Stomach (tissue), 19 donors: ENCODE data around the gene ROBO3. TPM values are rescaled to one million over a fixed set of nuclear protein-coding genes. Genes with fewer than 3 reads are reported as not detected.
A peak's percentile ranks its signal among the peaks of the same experiment; 100 is the strongest.

ENCODE experiments used
- DNase-seq, 2 donors: peaks; one replicate each; pipeline versions ENCODE4 v3.0.0 to v3.0.0-alpha.2; 2013 to 2019
- H3K27ac ChIP-seq, 5 donors: fragments of 200-600 bp in 4 of 5; sonication (generic) in 4 of 5; one replicate each; pipeline ENCODE4 v1.5.1; 2013 to 2019; ENCODE audit warnings: mild to moderate bottlenecking in 1 of 5, moderate library complexity in 1 of 5
- H3K27me3 ChIP-seq, 3 donors: fragments of 200-600 bp; sonication (generic); one replicate each; pipeline ENCODE4 v1.5.1; 2017 to 2019; ENCODE audit warnings: mixed run types in 1 of 3
- H3K36me3 ChIP-seq, 4 donors: fragments of 200-600 bp; sonication (generic); 1 replicate in 3 of 4; 2 replicates in 1 of 4; pipeline ENCODE4 v1.5.1; 2016 to 2019
- H3K4me1 ChIP-seq, 4 donors: fragments of 200-600 bp; sonication (generic); one replicate each; pipeline ENCODE4 v1.5.1; 2016 to 2019
- H3K4me3 ChIP-seq, 4 donors: fragments of 200-600 bp; sonication (generic) in 3 of 4; one replicate each; pipeline ENCODE4 v1.5.1; 2016 to 2019; ENCODE audit warnings: mild to moderate bottlenecking in 1 of 4
- H3K9me3 ChIP-seq, 4 donors: fragments of 200-600 bp; sonication (generic); one replicate each; pipeline ENCODE4 v1.5.1; 2016 to 2019
- CTCF ChIP-seq, 7 experiments: fragments of 450-650 bp in 4 of 7; fragments of 200-600 bp in 3 of 7; sonication (generic) in 3 of 7; IDR thresholded peaks; one replicate each; pipeline ENCODE4 v1.5.1; 2016 to 2019; ENCODE audit warnings: antibody characterized with exemption in 7 of 7, control low read depth in 2 of 7, mild to moderate bottlenecking in 1 of 7
- EP300 ChIP-seq: sonication (generic); formaldehyde crosslinking; IDR thresholded peaks from one replicate; pipeline ENCODE4 v1.6.1; 2017; ENCODE audit warnings: antibody characterized with exemption
- POLR2A ChIP-seq, 4 donors: fragments of 450-650 bp; IDR thresholded peaks; one replicate each; pipeline ENCODE4 v1.6.1; 2016; ENCODE audit warnings: antibody characterized with exemption in 4 of 4, control low read depth in 2 of 4, mild to moderate bottlenecking in 1 of 4, moderate library complexity in 1 of 4
- POLR2AphosphoS5 ChIP-seq, 3 donors: sonication (generic); formaldehyde crosslinking; IDR thresholded peaks; one replicate each; pipeline ENCODE4 v1.6.1; 2016; ENCODE audit warnings: antibody characterized with exemption in 3 of 3
- WGBS, 5 donors: extraction: QIAGEN DNeasy Blood & Tissue Kit in 3 of 5; methylation state at CpG; one replicate each; pipeline versions ENCODE4 v1.1.5 to v1.1.7; 2013 to 2018; 5-methylcytosine and 5-hydroxymethylcytosine counted together
- intact Hi-C: fragments of 100-400 bp; cut with DNase I; formaldehyde crosslinking; loops from one replicate; pipeline ENCODE4 v1.15.1; 2023; ENCODE audit warnings: low total_unique reads
- long read RNA-seq, 10 donors: transcript quantifications; one replicate each; lab custom pipeline, GENCODE V29; 2026
- polyA plus RNA-seq, 3 donors: library from polyadenylated mRNA; stranded (reverse); fragments of 200-250 nt; gene quantifications; one replicate each; pipeline ENCODE4 v1.2.3, GENCODE V29; 2013
- total RNA-seq, 5 donors: library from RNA; depleted of rRNA; stranded (reverse); fragments of >200 nt; gene quantifications; one replicate each; pipeline versions ENCODE4 v1.1.0 to v1.2.3, GENCODE V29; 2014 to 2016
- donor health status: healthy with polysubstance abuse.
- donor health status: Bipolar disorder and iron deficiency.
- donor health status: healthy.

The ROBO3 gene
- total RNA-seq (10 to 100 TPM in 2 of 5 donors, 1 to 10 TPM in 2, not detected in 1; 1.7 to 39.1 (median 14.8) TPM), polyA plus RNA-seq (10 to 100 TPM in 1 of 3 donors, 1 to 10 TPM in 2; 2.4 to 14.2 (median 4.8) TPM)
- long read RNA-seq, donor 1, partial matches to known transcripts, result 0 of 1 reads
- long read RNA-seq, donor 1, other reads (novel, unspliced or antisense), result 0 of 1 reads
- long read RNA-seq, donor 2, partial matches to known transcripts, result 0 of 1 reads
- long read RNA-seq, donor 2, other reads (novel, unspliced or antisense), result 0 of 1 reads
- long read RNA-seq, donor 3, result 0 reads
- long read RNA-seq, donor 4, partial matches to known transcripts, result 0 of 1 reads
- long read RNA-seq, donor 4, other reads (novel, unspliced or antisense), result 0 of 1 reads
- long read RNA-seq, donor 5, partial matches to known transcripts, result 0 of 2 reads
- long read RNA-seq, donor 5, other reads (novel, unspliced or antisense), result 0 of 2 reads
- long read RNA-seq, donor 6, result 0 reads
- long read RNA-seq, donor 7, partial matches to known transcripts, result 0 of 1 reads
- long read RNA-seq, donor 7, other reads (novel, unspliced or antisense), result 0 of 1 reads
- long read RNA-seq, donor 8, result 0 reads
- long read RNA-seq, donor 9, partial matches to known transcripts, result 0 of 1 reads
- long read RNA-seq, donor 9, other reads (novel, unspliced or antisense), result 0 of 1 reads
- long read RNA-seq, donor 10, result 0 reads

- H3K36me3 ChIP-seq, result no peaks in the 10 kb centered on the region
- WGBS, 5 donors, result 1 to 4% (median 2%) methylated on average over 14 to 53 of the region's 53 CpGs
- no peak for TF ChIP-seq EP300
- no peak for TF ChIP-seq POLR2AphosphoS5 (IDR thresholded peaks at IDR 0.05)
- TF ChIP-seq POLR2A (IDR thresholded peaks at IDR 0.05), result no peak
- TF ChIP-seq CTCF (IDR thresholded peaks at IDR 0.05), result no peak
- peak within 1 kb of the TSS; percentile 11 to 36 (median 22) for H3K4me3 ChIP-seq
- H3K27ac ChIP-seq, result no peak within 1 kb of the TSS
- no peaks in the 10 kb centered on the region for H3K9me3 ChIP-seq
- intact Hi-C loops, result no loop called here
- H3K4me1 ChIP-seq, result peaks cover 23 to 70% (median 56%) of the 10 kb centered on the region in 4 donors
- DNase-seq, result no peak
- H3K27me3 ChIP-seq, result peaks cover 25 to 100% (median 91%) of the 10 kb centered on the region in 3 donors
Observed at GRCh38 chr11:124865181-124865901, at the start of gene ROBO3. TSS of gene ROBO3 (plus strand) at chr11:124865432. CDS start at chr11:124865578, 146 bp downstream.

- Histone ChIP-seq H3K27me3 (peaks cover 0 to 59% (median 0%) of the 10 kb centered on the region in 3 donors), H3K4me3 (no peak overlapping the region), H3K4me1 (no peaks in the 10 kb centered on the region), H3K9me3 (no peaks in the 10 kb centered on the region), H3K36me3 (no peaks in the 10 kb centered on the region), H3K27ac (no peak overlapping the region)
- TF ChIP-seq POLR2AphosphoS5 (IDR thresholded peaks at IDR 0.05) (no peak), CTCF (IDR thresholded peaks at IDR 0.05) (no peak), EP300 (no peak), POLR2A (IDR thresholded peaks at IDR 0.05) (no peak)
- WGBS, 5 donors, result 71 to 78% (median 73%) methylated on average over 3 of the region's 3 CpGs
- no peak for DNase-seq
- intact Hi-C loops, result no loop called here
Observed at GRCh38 chr11:124817036-124817435, 48.2 kb upstream of the ROBO3 start.

- WGBS, 5 donors, result 63 to 79% (median 73%) methylated on average over 6 of the region's 6 CpGs
- peaks cover 0 to 42% (median 0%) of the 10 kb centered on the region in 3 donors for H3K27me3 ChIP-seq
- TF ChIP-seq CTCF (IDR thresholded peaks at IDR 0.05) (no peak), EP300 (no peak), POLR2A (IDR thresholded peaks at IDR 0.05) (no peak), POLR2AphosphoS5 (IDR thresholded peaks at IDR 0.05) (no peak)
- no peak for DNase-seq
- no peak overlapping the region for H3K27ac ChIP-seq
- H3K9me3 ChIP-seq, result no peaks in the 10 kb centered on the region
- intact Hi-C loops, result no loop called here
- no peak overlapping the region for H3K4me3 ChIP-seq
- no peaks in the 10 kb centered on the region for H3K36me3 ChIP-seq
- H3K4me1 ChIP-seq, result no peaks in the 10 kb centered on the region
Observed at GRCh38 chr11:124821995-124822730, 43.1 kb upstream of the ROBO3 start.
